DND-41 (cell line): ENCODE data around the gene THOP1.

Experiments
- ATAC-seq: fragments of 200-7000 bp; cut with Tn5 transposase; 3 replicates; pipeline ENCODE4 v1.9.1; 2021; ENCODE audit warnings: low read depth; ENCODE audit not compliant: insufficient read depth
- DNase-seq: peaks from one replicate; pipeline ENCODE4 v3.0.0-alpha.2; 2020
- H2AFZ ChIP-seq: 2 replicates; pipeline ENCODE4 v1.6.0; 2012; ENCODE audit warnings: low read depth, low read length
- H3K27ac ChIP-seq: 2 replicates; pipeline ENCODE4 v1.5.1; 2012; ENCODE audit warnings: low read length, inconsistent platforms
- H3K27me3 ChIP-seq: fragments of 200-600 bp; sonication (generic); 2 replicates; pipeline ENCODE4 v1.6.0; 2012; ENCODE audit warnings: low read length, mild to moderate bottlenecking, inconsistent platforms; ENCODE audit not compliant: insufficient read depth, poor library complexity
- H3K36me3 ChIP-seq: 2 replicates; pipeline ENCODE4 v1.5.1; 2012; ENCODE audit warnings: low read length, inconsistent platforms; ENCODE audit not compliant: insufficient read depth
- H3K4me1 ChIP-seq: 2 replicates; pipeline ENCODE4 v1.5.1; 2012; ENCODE audit warnings: mild to moderate bottlenecking, low read length; ENCODE audit not compliant: insufficient read depth
- H3K4me2 ChIP-seq: 2 replicates; pipeline ENCODE4 v1.6.0; 2012; ENCODE audit warnings: mild to moderate bottlenecking, moderate library complexity, low read length, inconsistent platforms; ENCODE audit not compliant: insufficient read depth
- H3K4me3 ChIP-seq, 2 experiments: fragments of 200-600 bp in 1 of 2; shearing (Covaris generic) in 1 of 2; 2 replicates each; pipeline ENCODE4 v1.5.1; 2012 to 2016; ENCODE audit warnings: inconsistent platforms in 2 of 2, low read length in 2 of 2, mild to moderate bottlenecking in 2 of 2, low read depth in 1 of 2, moderate library complexity in 1 of 2
- H3K79me2 ChIP-seq: 2 replicates; pipeline ENCODE4 v1.6.0; 2012; ENCODE audit warnings: low read length, inconsistent platforms; ENCODE audit not compliant: insufficient read depth
- H3K9ac ChIP-seq: 2 replicates; pipeline ENCODE4 v1.6.0; 2012; ENCODE audit warnings: low read depth, mild to moderate bottlenecking, inconsistent platforms, low read length, moderate library complexity
- H3K9me3 ChIP-seq: 2 replicates; pipeline ENCODE4 v1.5.1; 2012; ENCODE audit warnings: low read length, moderate library complexity, mild to moderate bottlenecking, inconsistent platforms; ENCODE audit not compliant: insufficient read depth, severe bottlenecking
- H4K20me1 ChIP-seq: 2 replicates; pipeline ENCODE4 v1.6.0; 2012; ENCODE audit warnings: low read length; ENCODE audit not compliant: insufficient read depth
- EZH2 ChIP-seq: IDR thresholded peaks from 3 replicates; pipeline ENCODE4 v1.6.1; 2012; ENCODE audit warnings: borderline replicate concordance, low read depth, mild to moderate bottlenecking, moderate library complexity, low read length, inconsistent platforms; ENCODE audit not compliant: severe bottlenecking
- TF ChIP-seq, protein P1 (sequence below): IDR thresholded peaks from 2 replicates; pipeline ENCODE4 v1.5.1; 2012; ENCODE audit warnings: borderline replicate concordance, low read length, moderate library complexity, mild to moderate bottlenecking; ENCODE audit not compliant: poor library complexity, severe bottlenecking; ENCODE audit errors: extremely low read depth

THOP1 gene

DNA sequence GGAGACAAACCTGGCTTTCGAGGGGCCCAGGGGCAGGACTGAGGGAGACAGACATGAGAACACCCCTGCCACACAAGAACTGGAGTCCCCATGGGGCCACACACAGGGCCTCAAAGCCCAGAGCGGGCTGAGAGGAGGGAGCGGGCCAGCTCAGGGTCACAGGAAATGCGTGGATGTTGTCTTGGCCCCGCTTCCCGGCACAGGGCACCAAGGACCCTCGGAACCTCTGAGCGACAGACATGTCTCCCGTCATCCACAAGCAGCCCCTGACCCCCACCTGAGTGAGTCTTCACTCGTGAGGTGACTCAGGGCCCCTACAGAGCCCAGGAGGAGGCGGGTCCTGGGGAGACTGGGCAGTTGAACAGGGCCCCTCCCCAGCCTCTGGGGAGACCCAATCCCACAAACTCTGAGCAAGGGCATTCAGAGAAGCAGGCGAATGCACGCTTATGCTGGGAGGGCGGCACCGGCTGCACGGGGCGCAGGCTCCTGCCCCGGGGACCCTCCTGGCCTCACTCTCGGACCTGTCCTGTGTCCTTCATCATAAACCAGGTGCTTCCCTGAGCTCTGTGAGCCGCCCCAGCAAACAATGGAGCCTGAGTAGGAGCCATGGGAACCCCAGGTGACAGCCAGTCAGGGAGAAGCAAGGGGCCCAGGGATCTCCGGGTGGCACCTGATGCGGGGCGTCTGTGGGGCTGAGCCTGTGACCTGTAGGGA is 22.4 kb upstream of the THOP1 start:
- H3K27ac ChIP-seq: no peak overlapping the region
- no peak for TF ChIP-seq EZH2
- TF ChIP-seq, protein P1, sequence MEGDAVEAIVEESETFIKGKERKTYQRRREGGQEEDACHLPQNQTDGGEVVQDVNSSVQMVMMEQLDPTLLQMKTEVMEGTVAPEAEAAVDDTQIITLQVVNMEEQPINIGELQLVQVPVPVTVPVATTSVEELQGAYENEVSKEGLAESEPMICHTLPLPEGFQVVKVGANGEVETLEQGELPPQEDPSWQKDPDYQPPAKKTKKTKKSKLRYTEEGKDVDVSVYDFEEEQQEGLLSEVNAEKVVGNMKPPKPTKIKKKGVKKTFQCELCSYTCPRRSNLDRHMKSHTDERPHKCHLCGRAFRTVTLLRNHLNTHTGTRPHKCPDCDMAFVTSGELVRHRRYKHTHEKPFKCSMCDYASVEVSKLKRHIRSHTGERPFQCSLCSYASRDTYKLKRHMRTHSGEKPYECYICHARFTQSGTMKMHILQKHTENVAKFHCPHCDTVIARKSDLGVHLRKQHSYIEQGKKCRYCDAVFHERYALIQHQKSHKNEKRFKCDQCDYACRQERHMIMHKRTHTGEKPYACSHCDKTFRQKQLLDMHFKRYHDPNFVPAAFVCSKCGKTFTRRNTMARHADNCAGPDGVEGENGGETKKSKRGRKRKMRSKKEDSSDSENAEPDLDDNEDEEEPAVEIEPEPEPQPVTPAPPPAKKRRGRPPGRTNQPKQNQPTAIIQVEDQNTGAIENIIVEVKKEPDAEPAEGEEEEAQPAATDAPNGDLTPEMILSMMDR: no peak
- no peaks in the 10 kb centered on the region for H3K9me3 ChIP-seq
- ATAC-seq: no peak
- H3K9ac ChIP-seq: no peak overlapping the region
- H2AFZ ChIP-seq: no peak overlapping the region
- H4K20me1 ChIP-seq: peaks cover 33% of the 10 kb centered on the region
- peaks cover 88% of the 10 kb centered on the region for H3K36me3 ChIP-seq
- peaks cover 3% of the 10 kb centered on the region for H3K79me2 ChIP-seq
- no peak for DNase-seq
- H3K27me3 ChIP-seq: no peaks in the 10 kb centered on the region
- no peak overlapping the region for H3K4me2 ChIP-seq
- no peaks in the 10 kb centered on the region for H3K4me1 ChIP-seq
- H3K4me3 ChIP-seq: no peak overlapping the region

DNA sequence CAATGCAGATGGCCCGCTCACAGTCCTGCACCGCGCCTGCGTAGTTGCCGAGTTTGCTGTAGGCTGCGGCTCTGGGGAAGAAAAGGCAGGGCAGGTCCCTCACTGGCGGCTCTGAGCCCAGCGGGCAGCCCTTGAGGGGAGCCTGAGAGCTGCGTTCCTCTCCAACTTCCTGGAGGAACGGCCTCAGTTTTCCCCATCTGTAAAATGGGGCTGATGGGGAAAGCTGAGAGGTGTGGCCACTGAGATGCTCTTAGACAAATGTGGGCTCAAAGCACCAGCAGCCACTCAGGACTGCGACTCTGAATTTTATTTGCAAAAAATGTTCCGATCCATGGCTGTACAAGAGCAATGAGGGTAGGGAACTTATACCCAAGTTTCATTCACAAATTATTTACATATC is 21.6 kb upstream of the THOP1 start:
- no peak overlapping the region for H3K27ac ChIP-seq
- H4K20me1 ChIP-seq: peaks cover 40% of the 10 kb centered on the region
- peaks cover 11% of the 10 kb centered on the region for H3K79me2 ChIP-seq
- TF ChIP-seq, protein P1: no peak
- TF ChIP-seq EZH2: no peak
- H3K4me1 ChIP-seq: no peaks in the 10 kb centered on the region
- no peak overlapping the region for H2AFZ ChIP-seq
- ATAC-seq (no peak), DNase-seq (no peak)
- H3K9ac ChIP-seq: no peak overlapping the region
- H3K36me3 ChIP-seq: peaks cover 90% of the 10 kb centered on the region
- H3K4me2 ChIP-seq: no peak overlapping the region
- no peak overlapping the region for H3K4me3 ChIP-seq
- H3K9me3 ChIP-seq: no peaks in the 10 kb centered on the region
- H3K27me3 ChIP-seq: no peaks in the 10 kb centered on the region

DNA sequence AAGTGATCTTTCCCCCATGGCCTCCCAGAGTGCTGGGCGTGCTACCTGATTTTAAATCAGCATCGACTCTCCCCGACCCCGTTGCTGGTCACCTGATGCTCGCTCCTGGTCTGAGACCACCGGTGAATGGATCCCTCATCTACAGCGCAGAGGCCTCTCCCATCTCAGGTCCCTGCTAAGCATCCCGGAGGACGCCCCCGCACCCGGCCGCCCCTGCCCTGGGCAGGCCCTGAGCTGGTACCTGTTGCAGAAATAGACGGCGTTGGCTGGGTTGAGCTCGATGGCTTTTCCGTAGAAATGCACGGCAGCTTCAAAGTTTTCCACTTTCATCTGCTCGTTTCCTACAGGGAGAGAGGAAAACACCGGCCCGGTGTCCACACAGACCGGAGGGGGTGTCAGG is 20.4 kb upstream of the THOP1 start:
- H3K36me3 ChIP-seq: peaks cover 87% of the 10 kb centered on the region

More for the DNA sequence above, 20.4 kb upstream of the THOP1 start:
- Histone ChIP-seq H3K27me3 (no peaks in the 10 kb centered on the region), H3K4me2 (no peak overlapping the region), H4K20me1 (peaks cover 45% of the 10 kb centered on the region), H3K27ac (no peak overlapping the region), H3K9me3 (no peaks in the 10 kb centered on the region), H3K4me3 (no peak overlapping the region), H2AFZ (no peak overlapping the region), H3K9ac (no peak overlapping the region), H3K79me2 (peaks cover 22% of the 10 kb centered on the region), H3K4me1 (no peaks in the 10 kb centered on the region)
- DNase-seq (no peak), ATAC-seq (no peak)
- no peak for TF ChIP-seq EZH2
- TF ChIP-seq, protein P1: no peak
